GM19372 (cell line): ENCODE results near the gene CC2D2B.
A peak's percentile ranks its signal among the peaks of the same experiment; 100 is the strongest.
"Not testable (repeated sequence)": the region's sequence is repeated elsewhere in the genome, so short reads cannot be mapped to it uniquely, and the experiment has no call there.

ENCODE experiments used
- ATAC-seq: cut with Tn5 transposase; IDR thresholded peaks from one replicate; pipeline ENCODE4 v1.9.1; 2021; ENCODE audit warnings: mild to moderate bottlenecking, low read depth, moderate library complexity; ENCODE audit not compliant: unreplicated experiment

Gene CC2D2B

DNA sequence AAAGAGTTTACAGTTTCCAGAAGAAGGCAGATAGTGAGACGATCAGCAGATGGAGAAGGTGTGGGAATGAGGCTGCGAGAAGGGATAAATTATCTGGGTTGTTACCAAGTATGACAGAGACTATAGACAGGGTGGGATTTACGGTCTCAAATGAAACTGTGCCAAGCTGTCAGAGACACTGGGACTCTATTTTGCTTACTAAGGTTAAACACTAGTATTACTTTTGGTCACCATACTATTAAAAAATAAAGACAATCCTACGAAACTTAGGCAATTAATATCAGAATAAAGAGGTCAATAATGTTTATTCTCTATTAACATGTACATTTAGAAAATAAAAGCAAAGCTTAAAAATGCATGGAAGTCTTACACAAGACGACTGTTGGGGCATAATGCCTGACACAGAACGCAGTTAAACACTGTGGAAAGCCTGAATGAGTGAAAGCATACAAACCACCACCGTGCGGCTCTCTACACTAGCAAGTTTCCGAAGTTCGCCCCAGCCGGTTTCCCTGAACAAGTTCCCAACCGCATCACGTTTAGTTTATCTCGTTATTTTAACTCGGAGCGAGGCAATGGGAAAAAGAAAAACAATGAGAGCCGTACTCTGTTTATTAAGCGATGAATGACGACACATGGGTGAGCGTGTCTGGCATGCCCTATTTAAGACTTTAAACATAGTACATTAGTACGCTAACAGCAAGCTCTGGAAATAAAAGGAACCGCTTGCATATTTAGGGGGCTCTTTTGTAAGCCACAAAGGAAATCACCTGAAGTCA is 909 bp upstream of the CC2D2B start:
- ATAC-seq: peak; percentile 27

DNA sequence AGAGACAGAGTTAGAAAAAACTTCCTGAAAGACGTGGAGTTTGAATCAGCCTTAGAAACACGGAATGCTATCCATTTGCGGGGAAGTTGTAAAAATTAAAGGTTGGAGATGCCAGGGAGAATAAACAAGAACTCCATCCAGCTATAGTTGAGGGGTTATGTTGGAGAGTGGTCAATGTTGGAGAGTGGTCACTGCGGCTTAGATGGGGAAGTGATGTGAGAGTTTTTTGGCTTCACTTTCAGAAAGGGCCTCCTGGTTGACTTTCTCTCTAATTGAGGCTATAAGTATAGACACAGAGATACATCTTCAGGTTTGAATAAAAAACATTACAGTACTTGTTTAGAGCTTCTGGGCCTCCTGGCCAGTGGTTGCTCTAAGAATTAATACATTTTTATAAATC is 675 bp downstream of the CC2D2B start:
- ATAC-seq: no peak

GRCh38 chr10:95909561-95909960 is 1.8 kb downstream of the CC2D2B start:
- no peak for ATAC-seq

GRCh38 chr10:95916039-95916438 is 8.3 kb downstream of the CC2D2B start:
- ATAC-seq: not testable (repeated sequence)

DNA sequence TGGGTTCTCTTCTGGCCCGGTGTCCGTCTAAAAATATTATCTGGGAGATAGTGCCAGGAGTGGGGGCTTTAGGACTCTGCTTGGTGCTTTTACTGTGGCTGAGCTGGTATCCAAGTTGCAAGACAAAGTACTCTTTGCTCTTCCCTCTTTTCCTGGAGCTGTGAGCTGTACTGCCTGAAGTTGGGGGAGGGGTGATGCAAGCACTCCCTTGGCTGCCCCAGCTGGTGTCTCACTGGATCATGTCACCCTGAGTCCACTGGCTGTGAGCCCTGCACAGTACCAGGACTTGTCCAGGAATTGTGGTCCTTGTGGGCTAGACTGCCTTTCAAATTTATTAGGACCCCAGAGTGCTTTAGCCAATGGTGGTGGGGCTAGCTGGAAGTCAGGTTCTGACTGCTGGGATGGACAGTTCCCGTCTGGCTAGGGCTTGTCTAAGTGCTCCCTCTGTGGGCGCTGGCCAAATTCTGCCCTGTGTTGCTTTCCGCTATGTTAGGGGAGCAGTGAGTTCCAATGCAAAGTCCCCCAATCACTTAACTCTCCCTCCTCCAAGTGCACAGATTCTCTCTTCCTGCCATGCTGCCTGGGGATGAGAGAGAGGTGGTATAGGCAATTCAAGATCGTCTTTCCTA is 13.1 kb downstream of the CC2D2B start:
- ATAC-seq: no peak

DNA sequence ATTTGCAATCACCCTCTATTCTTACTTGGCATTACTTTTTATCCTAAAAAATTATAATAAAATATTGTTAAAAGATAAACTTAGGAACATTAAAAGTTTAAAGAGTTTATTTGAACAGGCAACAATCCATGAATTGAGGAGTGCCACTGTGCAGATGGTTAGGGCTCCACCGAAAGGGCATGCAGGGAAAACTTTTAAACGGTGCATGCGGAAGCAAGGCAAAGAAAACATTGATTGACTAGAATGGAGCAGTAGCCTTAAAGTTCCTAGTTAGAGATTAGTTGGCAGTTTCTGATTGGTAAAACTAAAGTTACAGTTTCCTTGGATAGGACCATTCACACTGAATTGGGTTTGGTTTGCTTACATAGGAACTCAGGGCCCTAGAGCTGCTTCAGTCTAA is 17.3 kb downstream of the CC2D2B start:
- no peak for ATAC-seq

GRCh38 chr10:95935429-95935828 is 27.7 kb downstream of the CC2D2B start:
- ATAC-seq: no peak

DNA sequence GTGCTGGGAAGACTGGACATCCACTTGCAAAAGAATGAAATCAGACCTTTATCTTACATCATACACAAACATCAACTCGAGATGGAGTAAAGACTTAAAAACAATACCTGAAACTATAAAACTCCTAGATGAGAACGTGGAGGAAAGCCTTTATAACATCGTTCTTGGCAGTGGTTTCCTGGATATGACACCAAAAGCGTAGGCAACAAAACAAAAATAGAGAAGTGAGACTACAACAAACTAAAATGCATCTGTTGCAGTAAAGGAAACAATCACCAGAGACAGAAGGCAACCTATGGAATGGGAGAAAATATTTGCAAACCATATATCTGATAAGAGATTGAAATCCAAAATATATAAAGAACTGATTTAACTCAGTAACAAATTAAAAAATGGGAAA is 33.3 kb downstream of the CC2D2B start:
- ATAC-seq: no peak

DNA sequence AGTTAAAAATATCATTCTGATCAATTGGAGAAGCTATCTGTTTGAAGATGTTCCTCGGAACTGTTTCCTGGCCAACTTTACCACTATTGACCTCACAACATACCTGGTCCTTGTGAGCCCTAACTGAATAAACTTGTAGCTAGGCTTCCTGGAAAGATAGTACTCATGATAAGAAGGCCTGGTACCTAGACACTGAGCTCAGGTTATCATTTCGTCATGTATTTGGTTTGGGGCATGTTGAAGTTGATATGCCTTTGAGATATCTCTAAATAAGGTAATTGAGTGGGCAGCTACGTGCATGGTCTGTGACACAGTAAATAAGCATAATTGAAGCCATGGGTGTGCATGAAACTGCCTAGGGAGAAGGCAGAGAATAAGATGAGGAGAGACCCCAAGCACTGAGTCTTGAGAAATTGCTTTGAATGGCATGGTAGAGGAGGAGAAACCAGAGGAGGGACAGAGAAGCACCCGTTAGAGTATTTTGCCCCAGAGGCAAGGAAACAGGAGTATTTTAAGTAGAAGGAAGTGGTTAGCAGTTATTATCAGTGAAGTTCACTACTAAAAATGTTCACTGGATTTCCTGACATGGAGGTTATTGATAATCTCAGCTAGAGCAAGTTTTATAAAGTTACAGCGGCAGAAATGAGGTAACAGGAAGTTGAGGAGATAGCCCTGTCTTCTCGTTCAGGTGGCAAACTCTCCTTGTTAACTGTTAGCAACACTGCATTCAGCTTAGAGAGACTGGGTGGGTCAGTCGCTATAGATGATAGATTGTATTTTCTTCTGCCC is 55.6 kb downstream of the CC2D2B start:
- ATAC-seq: no peak

DNA sequence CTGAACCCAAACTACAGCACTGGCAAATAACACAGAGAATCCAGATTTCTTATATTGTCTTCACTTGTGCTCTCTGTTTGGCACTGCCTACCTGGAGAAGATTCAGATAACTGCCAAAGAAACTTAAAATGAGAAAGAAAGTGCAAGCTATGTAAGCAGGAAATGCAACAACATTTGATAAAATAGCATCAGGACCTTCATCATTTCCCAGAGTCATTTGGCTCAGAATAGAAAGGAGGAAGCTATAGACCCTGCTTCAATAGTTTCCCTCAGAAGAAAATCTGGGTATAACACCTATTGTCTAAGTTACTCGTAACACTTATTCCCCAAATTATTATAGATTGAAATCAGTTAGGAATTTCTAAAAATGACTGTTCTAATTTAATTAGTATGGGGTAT is 56.2 kb downstream of the CC2D2B start:
- no peak for ATAC-seq

GRCh38 chr10:95964756-95965155 is 57.0 kb downstream of the CC2D2B start:
- no peak for ATAC-seq

DNA sequence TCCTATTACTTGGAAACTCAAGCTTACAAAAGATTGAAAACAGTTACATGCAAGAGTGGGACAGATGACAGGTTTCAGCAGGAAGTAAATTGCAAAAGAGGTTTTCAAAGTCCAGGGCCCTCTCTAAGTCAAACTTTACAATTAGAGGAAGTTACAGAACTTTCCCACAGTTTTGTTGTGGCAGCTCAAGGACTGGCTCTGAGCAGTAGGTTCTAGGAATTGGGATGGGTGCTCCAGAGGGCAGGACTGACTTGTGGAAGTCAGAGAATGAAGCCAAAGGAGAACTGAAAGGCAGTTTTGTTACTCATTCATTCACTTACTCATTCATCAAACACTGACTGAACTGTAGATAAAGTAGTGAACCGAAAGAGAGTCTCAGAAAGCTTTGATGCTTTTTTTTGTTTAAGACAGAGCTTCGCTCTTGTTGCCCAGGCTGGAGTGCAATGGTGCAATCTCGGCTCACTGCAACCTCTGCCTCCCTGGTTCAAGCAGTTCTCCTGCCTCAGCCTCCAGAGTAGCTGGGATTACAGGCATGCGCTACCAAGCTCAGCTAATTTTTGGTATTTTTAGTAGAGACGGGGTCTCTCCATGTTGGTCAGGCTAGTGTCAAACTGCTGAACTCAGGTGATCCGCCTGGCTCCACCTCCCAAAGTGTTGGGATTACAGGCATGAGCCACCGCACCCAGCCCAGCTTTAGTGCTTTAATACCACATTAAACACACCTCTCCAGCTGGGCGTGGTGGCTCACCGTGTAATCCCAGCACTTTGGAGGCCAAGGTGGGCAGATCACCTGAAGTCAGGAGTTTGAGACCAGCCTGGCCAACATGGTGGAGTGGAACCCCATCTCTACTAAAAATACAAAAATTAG is 68.8 kb downstream of the CC2D2B start:
- ATAC-seq: no peak

GRCh38 chr10:95982200-95982599 is 74.4 kb downstream of the CC2D2B start:
- no peak for ATAC-seq

- ATAC-seq: no peak
Measured at GRCh38 chr10:95987685-95988426, 80.1 kb downstream of the CC2D2B start.

DNA sequence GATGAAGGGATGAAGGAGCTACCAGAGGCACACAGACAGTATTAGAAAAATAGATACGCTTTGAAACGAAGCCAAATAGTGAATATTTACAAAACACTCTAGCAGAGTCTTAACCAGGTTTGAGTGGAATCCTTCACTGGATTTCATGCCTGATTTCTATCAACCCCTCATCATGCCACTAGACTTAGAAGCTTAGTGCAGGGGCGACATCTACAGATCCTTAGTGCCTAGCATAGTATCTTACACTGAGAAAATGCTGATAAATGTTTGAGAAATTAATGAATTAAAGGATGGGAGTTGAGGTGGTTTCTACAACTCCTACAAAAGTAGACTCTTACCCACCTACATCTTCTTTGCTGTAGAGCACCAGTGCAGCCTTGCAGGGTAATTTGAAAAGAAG is 80.9 kb downstream of the CC2D2B start:
- no peak for ATAC-seq

DNA sequence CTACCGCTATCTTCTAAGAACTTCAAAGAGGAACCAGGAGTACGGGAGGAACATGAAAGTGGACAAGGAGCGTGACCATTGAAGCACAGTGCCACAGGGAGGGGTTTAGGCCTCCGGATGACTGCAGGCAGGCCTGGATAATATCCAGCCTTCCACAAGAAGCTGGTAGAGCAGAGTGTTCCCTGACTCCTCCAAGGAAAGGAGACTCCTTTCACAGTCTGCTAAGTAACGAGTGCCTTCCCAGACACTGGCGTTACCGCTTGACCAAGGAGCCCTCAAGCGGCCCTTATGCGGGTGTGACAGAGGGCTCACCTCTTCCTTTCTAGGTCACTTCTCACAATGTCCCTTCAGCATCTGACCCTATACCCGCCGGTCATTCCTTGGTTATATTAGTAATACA is 86.6 kb downstream of the CC2D2B start:
- not testable (repeated sequence) for ATAC-seq

DNA sequence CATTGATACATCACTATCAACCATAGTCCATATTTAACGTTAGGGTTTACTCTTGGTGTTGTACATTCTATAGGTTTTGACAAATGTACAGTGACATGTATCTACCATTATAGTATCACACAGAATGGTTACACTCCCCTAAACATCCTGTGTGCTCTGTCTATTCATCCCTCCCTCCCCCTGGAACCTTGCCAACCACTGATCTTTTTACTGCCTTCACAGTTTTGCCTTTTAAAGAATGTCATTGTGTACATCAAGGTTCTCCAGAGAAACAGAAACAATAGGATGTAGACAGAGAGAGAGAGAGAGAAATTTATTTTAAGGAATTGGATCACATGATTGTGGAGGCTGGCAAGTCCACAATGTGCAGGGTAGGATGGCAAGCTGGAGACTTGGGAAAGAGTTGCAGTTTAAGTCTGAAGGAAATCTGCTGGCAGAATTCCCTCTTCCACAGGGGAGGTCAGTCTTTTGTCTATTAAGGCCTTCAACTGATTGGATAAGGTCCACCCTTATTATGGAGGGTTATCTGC is 90.5 kb downstream of the CC2D2B start:
- ATAC-seq: no peak

DNA sequence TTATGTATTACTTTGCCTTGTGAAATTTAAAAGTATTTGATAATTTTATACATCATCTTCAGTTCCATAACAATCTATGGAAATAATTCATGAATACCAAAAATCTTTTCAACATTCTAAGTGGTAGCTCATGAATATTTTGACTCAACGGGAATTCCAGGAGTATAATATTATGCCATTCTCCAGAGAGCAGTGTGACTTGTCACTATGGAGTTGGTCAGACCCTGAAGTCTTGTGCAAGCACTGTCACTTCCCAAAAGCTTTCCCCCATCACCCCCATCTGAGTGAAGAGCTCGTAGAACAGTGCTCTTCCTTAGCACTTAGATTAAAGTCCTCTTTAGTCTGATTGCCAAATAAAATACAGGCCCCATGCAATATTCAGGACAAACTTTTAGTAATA is 106.2 kb downstream of the CC2D2B start:
- no peak for ATAC-seq

- ATAC-seq: no peak
Measured at GRCh38 chr10:96014473-96015102, 106.8 kb downstream of the CC2D2B start.
